ENCODE measurements around the gene GOLGA8A.
"Not testable (repeated sequence)": the region's sequence is repeated elsewhere in the genome, so short reads cannot be mapped to it uniquely, and the experiment has no call there.

GRCh38 chr15:34418435-34418834 is 19.2 kb downstream of the GOLGA8A start:
- not testable (repeated sequence) for TF ChIP-seq POLR2A, CTCF (IDR thresholded peaks at IDR 0.05)

Data from body of pancreas (tissue), 4 donors.